Measurements from ENCODE around the gene GTF2A1L.
"Not testable (repeated sequence)": the region's sequence is repeated elsewhere in the genome, so short reads cannot be mapped to it uniquely, and the experiment has no call there.

The GTF2A1L gene, protein sequence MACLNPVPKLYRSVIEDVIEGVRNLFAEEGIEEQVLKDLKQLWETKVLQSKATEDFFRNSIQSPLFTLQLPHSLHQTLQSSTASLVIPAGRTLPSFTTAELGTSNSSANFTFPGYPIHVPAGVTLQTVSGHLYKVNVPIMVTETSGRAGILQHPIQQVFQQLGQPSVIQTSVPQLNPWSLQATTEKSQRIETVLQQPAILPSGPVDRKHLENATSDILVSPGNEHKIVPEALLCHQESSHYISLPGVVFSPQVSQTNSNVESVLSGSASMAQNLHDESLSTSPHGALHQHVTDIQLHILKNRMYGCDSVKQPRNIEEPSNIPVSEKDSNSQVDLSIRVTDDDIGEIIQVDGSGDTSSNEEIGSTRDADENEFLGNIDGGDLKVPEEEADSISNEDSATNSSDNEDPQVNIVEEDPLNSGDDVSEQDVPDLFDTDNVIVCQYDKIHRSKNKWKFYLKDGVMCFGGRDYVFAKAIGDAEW

DNA sequence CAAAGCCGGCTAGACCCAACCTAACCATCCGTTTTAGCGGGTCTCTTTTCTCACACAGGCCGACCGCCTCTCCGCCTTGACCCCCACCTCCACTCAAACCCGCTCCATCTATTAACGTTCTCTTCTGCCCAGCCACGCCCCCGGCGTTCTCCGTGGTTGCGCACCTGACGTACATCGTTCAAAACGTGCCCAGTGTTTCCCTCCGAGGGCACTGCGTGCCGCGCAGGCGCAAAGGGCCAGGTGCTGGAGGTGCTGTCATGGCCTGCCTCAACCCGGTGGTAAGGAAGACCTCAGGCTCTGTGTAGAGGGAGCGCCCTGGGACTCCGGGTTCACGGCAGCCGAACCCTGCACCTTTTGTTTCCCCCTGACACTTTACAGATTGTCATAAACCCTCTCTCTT lies at the start of gene GTF2A1L:
GTF2A1L (plus strand) TSS at position 239 of the 400 bp plus-strand sequence; CDS start at position 258, 19 bp downstream.
- DNase-seq: no peak

DNA sequence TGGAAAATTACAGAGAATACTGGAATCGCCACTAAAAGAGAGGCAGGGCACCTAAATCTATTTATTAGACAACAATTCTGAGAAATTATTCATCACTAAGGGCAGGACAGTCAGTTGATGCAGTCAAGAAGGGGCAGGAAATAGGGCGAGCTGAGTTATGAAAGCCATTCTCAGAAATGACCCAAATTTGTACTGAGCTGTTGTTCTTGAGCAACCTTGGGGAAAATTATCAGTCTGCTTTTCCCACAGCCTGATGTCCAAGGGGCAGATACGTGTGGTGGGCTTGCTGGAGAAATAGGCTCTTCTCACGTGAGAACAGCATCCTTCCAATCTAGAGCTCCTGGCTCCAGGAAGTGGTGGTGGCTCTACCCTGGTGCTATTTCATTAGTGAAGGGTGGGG lies 49.1 kb upstream of the GTF2A1L start:
- no peak for DNase-seq

DNA sequence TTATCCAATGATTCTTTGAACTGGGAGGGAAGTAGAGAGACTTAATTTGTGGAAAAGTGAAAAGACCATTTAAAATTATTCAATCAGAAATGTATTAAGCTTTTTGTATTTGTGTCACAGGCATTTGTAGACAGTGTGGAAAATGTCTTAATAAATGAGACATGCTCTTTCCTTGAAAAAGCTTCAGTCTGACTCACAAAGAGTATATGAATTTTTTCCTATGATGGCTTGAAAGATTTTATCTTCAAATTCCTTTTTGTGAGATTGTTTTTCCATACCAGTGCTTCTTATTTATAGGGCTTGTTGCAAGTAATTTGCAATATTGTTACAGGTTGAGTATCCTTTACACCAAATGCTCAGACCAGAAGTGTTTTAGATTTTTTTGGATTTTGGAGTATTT lies 48.2 kb upstream of the GTF2A1L start:
- no peak for DNase-seq

DNA sequence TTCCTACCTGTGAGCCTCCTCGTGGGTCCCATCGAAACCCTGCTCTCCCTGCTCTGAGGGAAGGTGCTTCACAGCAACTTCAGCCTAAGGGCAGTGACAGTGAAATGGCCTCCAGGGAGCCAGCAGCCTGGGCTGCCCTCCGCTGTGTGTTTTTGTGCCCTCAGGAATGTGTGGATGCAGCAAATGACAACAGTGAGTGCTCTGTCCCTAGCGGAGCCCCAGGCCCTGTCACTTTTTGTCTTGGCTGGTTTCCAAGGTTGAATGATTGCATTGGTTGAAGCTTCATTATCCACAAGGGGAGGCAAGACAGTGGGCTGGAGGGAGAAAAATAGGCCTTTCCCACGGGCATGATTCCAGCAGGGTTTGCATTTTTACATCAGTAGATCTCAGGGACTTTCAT lies 44.8 kb upstream of the GTF2A1L start:
- no peak for DNase-seq

DNA sequence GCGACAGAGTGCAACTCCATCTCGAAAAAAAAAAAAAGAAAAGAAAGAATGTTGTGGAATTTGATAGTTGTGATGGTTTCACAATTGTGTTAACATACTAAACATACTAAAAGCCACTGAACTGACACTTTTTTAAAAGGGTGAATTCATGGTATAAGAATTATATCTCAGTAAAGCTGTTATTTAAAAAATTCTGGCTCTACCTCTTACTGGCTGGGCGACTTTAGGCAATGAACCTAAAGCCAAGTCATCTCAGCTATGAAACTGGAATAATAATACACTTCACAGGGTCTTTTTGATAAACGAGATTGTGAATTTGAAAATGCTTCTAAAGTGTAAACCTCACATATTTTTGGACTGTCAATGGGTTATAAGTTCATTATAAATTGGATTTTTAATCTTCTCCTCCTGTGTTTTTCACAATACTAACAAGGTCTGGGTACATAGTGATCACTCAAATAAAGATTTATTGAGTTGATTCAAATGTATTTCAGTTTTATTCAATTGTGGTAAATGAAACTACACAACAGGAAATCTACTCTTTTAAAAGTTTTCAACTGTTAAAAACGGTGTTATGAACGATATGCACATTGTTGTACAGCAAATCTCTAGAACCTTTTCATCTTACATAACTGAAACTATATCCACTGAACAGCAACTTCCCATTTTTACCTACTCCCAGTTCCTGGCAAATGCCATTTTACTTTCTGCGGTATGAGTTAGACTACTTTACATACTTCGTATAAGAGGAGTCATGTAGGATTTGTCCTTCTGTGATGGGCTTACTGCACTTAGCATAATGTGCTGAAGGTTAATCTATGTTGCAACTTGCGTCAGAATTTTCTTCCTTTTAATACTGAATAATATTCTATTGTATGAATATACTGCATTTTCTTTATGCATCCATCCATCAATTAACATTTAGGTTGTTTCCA lies 43.0 kb upstream of the GTF2A1L start:
- DNase-seq: no peak

DNA sequence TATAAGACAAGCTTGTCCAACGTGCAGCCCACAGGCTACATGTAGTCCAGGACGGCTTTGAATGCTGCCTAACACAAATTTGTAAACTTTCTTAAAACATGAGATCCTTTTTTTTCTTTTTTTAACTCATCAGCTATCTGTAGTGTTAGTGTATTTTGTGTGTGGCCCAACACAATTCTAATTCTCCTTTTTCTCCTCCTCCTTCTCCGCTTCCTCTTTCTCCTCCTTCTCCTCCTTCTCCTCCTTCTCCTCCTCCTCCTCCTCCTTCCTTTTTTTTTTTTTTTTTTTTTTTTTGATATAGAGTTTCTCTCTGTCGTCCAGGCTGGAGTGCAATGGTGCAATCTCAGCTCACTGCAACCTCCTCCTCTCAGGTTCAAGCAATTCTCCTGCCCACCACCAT lies 39.3 kb upstream of the GTF2A1L start:
- no peak for DNase-seq

DNA sequence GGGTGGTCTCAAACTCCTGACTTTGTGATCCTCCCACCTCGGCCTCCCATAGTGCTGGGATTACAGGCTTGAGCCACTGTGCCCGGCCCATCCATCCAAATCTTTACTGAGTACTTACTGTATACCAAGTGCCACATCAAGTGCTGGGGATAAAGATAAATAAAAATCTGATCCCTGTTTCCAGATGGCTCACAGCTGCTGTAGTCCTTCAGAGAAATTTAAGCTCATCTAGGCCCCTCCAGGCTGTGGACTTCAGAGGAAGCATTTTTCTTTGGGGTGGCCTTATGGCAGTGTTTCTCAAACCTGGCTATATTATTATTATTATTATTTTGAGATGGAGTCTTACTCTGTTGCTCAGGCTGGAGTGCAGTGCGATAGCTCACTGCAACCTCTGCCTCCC lies 33.7 kb upstream of the GTF2A1L start:
- DNase-seq: no peak

DNA sequence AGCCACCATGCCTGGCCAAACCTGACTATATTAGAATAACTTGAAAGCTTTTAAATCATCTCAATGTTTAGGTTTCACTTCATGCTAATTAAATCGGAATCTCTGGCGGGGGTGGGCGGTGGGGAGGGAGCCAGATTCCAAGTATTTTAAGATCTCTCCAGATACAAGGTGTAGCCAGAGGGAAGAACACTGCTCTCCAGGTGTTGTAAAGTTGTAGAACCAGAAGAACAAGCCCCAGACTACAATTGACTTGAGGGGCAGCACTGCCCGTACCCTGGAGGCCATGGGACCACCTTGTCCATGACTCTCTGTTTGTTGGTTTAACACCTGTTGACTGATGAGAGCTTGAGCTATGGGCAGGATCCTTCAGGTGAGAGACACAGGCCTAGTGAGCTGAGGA lies 33.1 kb upstream of the GTF2A1L start:
- DNase-seq: no peak

DNA sequence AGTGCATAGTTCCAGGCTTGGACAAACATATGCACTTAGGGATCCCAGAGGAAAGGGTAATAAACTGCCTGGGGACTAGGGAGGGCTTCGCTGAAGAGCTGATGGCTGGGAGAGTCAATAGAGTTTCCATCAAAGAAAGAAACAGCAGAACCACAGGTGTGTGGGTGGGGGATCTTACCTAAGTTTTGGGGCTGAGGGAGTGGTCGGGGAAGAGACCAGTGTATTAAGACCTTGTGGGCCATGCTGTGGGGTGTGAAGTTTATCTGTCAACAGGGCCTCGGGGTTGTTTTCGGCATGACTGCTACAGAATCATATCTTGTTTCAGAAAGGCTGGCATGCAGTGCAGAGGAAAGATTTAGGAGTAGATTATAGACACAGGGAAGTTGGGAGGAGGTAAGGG lies 31.2 kb upstream of the GTF2A1L start:
- no peak for DNase-seq

DNA sequence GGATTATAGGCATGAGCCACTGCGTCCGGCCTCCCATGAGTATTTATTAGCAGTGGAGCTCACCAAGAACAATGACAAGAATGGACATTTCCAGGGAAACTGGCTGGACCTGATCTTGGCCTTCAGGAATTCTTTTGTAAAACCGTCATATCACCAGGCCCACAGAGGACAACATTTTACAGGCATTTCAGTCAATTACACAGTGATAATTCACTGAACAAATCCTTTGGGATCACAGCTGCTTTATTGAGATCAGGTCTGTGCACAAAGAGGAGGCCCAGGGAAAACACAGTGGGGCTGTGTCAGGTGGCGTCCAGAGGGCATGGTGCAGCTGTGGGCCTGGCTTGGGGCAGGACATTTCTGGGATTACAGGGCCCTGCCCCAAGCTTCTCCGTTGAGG lies 30.1 kb upstream of the GTF2A1L start:
- no peak for DNase-seq

DNA sequence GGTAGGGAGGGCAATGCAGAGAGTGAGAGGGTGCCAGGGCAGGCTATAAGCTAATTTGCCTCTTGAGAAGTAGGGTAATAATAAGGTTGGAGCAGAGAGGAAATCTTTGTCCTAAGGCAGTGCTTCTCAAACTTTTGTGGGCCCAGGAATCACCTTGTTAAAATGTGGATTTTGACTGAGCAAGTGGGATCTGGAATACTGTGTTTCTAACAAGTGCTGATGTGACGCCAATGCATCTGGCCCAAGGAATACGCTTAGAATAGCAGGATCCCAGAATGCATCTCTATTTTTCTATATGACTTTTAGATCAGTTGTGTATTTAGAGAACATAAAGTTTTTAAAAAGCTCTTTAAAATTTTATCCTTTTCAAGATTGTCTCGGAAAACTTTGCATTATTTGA lies 29.7 kb upstream of the GTF2A1L start:
- DNase-seq: no peak

DNA sequence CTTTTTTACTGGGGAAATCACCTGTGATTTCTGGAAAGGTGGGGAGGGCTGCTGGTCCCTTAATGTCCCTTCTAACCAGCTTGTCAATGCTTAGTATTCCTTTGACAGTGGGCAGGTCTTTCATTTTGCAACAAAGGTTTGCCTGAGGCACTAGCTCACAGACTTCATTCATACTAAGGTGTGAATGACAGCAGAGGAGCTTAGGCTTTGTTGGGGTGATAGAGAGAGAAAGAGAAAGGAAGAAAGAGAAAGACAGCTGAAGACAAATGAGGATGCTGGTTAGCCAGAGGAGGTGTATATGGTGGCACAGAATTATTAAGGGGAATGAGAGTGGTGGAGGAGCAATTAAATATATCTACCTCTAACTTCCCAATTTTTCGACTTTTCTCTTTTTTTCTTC lies 28.9 kb upstream of the GTF2A1L start:
- no peak for DNase-seq

DNA sequence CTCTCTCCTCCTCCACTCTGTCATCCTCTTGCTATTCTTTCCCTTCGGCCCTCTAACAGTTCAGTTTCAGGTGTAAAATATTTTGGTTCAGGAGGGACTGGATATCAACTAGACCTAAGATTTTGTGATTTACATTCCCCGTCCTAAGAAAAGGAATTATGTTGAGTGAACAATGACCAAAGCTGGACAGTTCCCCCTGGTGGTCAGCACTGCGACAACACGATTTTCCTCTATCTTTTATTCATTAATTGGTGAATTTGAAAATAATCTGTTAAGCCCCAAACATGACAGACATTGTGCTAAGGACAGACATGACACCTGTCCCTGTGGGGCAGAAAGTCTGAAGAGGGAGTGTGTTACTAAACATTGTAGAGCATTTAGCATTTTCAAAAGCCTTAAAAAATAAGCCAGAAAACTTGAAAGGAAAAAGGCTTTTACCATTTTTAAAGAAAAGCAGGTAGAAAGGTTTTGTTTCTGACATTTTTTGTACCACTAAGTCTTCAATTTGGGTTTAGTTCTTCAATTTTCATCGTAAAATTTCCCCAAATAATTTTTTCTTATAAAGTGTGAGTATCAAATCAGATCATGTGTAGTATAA lies 28.4 kb upstream of the GTF2A1L start:
- peak; percentile 8 for DNase-seq

DNA sequence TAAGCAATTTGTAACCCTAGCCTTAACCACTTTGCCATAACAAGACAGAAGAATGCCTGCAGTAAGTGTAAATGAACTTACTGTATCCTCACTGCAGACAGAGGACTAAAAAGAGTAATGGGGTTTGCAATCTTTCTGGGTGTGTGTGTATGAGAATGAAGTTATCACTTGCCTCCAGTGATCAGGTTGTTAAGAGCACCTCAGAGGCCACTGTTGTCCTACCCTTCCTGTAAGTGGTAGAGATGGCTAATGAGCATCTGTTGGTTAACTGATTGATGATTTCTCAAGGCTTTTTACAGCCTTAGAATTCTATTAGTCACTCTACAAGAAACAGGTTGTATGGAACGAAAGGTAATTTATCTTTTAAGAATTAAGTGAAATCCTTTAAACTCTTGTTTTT lies 27.6 kb upstream of the GTF2A1L start:
- DNase-seq: no peak

DNA sequence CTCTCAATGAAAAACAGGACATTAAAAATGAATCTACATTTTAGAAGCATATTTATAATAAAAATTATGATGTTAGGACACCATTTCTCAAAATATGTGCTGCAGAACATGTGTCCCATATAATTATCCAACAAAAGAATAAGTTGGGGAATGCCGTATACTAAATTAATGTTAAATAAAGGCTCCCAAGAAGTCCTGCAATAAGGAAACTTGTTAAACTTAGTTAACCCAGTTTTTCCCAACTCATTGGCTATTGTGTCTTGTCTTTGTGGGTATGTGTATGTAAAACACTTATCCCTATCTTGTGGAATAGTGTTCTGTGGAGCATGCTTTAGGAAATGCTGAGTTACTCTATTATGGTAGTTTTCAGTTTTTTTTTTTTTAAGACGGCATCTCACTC lies 25.6 kb upstream of the GTF2A1L start:
- DNase-seq: no peak

DNA sequence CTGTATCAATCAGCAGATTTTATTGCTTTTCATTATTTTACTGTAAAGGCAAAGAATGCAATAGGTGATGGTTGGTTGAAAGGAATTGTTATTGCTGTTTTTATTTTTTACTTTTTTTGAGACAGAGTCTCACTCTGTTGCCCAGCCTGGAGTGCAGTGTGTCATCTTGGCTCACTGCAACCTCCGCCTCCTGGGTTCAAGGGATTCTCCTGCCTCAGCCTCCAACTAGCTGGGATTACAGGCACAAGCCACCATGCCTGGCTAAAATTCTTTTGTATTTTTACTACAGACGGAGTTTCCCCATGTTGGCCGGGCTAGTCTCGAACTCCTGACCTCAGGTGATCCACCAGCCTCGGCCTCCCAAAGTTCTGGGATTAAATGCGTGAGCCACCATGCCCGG lies 20.9 kb upstream of the GTF2A1L start:
- not testable (repeated sequence) for DNase-seq

DNA sequence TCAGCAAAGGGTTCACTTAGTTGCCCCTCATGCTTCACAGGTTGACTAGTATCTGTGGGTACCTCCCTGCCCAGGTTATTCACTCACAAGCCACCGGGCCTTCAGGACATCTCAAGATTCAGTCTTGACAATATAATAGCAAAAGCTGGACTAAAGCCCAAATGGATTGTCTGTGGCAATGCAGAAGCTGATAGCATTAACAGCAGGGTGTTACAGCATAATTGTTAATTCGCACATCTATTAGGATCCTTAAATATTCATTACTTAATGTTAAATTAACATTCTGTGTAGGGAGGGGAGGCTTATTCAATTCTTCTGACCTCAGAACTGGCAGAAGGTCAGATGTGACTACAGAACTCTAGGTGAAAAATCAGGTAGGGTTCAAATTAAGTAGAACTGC lies 20.2 kb upstream of the GTF2A1L start:
- DNase-seq: no peak

DNA sequence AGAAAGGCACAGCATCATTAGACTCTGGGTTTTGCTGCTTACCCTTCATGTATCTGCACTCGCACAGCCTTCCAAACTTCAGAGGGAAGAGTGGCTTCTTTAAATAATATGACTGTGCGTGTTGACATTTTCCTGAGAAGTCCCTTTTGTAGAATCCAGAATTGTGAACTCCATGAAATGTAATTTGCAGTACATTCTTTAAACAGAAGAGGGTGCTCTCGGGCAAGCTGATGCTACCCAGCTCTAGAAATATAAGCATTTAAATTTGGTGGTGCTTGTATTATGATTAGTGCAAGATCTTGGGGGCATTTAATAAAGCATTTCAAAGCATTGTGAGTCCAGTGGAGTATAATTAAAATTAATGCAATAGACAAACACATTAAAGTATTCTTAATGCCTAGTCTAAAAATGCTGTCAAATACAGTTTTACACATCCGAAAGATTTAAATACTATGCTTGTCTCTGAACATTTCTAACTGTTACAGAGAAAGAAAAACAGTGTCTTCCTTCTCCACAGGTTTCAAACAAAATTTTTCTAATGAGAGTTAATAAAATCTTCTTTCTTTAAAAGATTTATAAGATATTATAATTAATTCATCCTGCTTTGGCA lies 17.3 kb upstream of the GTF2A1L start:
- DNase-seq: peak; percentile 15

DNA sequence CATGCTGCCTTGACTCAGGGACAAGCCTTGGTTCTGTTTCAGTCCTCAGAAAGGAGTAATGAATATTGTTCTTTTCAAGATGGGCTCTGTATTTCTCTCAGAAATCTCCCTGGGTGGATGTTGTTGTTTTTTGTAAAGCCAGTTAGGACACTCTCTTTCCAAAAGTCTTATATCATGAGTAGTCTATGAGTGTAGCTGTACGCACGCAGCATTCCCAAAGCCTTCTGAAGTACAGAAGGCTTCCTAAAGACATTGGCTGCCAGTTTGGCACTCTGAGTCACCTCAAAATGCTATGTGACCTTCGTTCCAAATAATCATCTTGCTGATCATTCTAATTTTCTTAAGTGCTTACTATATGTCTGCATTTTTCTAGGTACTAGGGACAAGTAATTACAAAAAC lies 16.7 kb upstream of the GTF2A1L start:
- no peak for DNase-seq

DNA sequence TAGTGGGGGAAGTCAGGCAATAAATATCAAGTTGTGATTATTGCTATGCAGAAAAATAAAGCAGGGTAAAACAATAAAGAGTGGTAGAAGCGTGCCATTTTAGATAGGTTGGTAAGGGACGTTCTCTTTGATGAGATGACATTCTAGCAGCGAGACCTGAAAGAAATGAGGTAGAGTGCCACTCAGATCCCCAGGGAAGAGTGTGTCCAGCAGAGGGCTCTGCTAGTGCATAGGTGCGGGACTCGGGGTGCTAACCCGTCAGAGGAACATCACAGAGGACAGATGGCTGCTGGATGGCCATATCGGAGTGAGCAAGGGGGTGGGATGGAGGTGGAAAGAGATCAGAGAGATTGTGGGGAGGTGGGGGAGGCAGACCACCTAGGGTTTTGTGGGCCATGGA lies 16.3 kb upstream of the GTF2A1L start:
- no peak for DNase-seq

DNA sequence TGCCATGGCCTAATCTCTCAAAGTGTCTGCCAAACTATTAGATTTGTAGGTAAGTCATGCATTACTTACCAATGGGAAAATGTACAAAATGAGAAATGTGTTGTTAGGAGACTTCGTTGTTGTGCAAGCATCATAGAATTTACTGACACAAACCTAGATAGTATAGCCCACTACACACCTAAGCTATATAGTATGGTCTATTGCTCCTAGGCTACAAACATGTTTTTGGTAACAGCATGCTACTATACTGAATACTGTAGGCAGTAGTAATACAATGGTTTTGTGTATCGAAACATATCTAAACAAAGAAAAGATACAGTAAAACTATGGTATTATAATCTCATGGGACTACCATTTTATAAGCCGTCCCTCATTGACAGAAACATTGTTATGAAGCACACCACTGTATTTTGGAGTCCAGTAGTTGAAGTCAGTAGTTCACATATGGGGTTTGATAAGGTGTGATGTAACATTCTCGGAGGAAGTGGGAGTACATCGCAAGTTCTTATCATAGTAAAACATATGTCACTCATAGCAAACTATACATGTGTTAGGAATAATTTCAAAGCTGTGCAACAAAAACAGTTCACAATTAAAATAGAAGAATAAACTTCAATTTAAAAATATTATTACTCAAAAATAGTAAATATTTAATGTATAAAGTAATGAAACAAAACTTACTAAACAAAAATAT lies 12.0 kb upstream of the GTF2A1L start:
- no peak for DNase-seq

DNA sequence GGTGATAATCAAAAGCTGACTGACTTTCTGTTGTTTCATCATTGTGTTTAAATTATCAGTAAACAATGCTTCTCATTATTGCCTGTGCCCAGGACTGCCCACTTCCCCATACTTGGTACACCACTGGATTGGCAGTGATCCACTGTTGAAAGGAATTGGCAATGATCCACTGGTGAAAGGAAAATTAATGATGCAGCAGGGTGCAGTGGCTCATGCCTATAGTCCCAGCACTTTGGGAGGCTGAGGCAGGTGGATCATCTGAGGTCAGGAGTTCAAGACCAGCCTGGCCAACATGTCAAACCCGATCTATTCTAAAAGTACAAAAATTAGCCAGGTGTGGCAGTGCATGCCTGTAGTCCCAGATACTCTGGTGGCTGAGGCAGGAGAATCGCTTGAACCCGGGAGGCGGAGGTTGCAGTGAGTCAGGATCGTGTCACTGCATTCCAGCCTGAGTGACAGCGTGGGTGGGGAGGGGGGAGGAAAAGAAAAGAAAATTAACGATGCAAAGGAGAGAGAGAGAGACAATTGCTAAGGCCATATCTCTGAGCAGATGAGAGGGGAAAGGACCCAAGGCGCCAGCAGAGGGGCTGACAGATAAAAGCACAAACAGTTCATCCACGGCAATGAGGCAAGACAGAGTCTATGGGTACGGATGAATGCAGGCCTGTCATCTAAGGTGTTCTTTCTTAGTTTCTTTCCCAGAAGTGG lies 10.2 kb upstream of the GTF2A1L start:
- peak; percentile 22 for DNase-seq
